OCI-LY3 (cell line): Measurements from ENCODE around the gene RGS19.

Experiments used
- H2AFZ ChIP-seq: fragments of 200-600, 300-600 bp; shearing (Covaris generic); 2 replicates; pipeline ENCODE4 v1.6.0; 2014; ENCODE audit warnings: antibody characterized with exemption, low read depth, low read length
- H3K27ac ChIP-seq: fragments of 200-600, 300-600 bp; sonication (generic); 2 replicates; pipeline ENCODE4 v1.5.1; 2014; ENCODE audit warnings: mild to moderate bottlenecking, low read length, moderate library complexity, mixed read lengths
- H3K27me3 ChIP-seq: fragments of 200-600, 300-600 bp; sonication (generic); 2 replicates; pipeline ENCODE4 v1.6.1; 2014; ENCODE audit warnings: low read depth, low read length, mixed read lengths
- H3K36me3 ChIP-seq: fragments of 200-600, 300-600 bp; sonication (generic); replicated peaks from 2 replicates; pipeline ENCODE3; 2014; ENCODE audit warnings: low read depth, low read length, mixed read lengths
- H3K4me1 ChIP-seq: fragments of 300-600, 200-600 bp; sonication (generic); 2 replicates; pipeline ENCODE4 v1.6.1; 2014; ENCODE audit warnings: low read length, mixed read lengths
- H3K4me2 ChIP-seq: fragments of 200-600, 300-600 bp; sonication (generic); 2 replicates; pipeline ENCODE4 v1.6.1; 2014; ENCODE audit warnings: low read length, mixed read lengths
- H3K4me3 ChIP-seq: fragments of 300-600, 200-600 bp; sonication (generic); 2 replicates; pipeline ENCODE4 v1.5.1; 2014; ENCODE audit warnings: antibody characterized with exemption, mild to moderate bottlenecking, low read length, moderate library complexity
- H3K79me2 ChIP-seq: fragments of 300-600, 200-600 bp; shearing (Covaris generic); 2 replicates; pipeline ENCODE4 v1.6.1; 2014; ENCODE audit warnings: mild to moderate bottlenecking, low read length, mixed read lengths
- H3K9ac ChIP-seq: fragments of 300-600, 200-600 bp; shearing (Covaris generic); 2 replicates; pipeline ENCODE4 v1.6.0; 2014; ENCODE audit warnings: mild to moderate bottlenecking, low read length, moderate library complexity
- H3K9me3 ChIP-seq: fragments of 200-600, 300-600 bp; shearing (Covaris generic); 2 replicates; pipeline ENCODE4 v1.6.1; 2014; ENCODE audit warnings: low read length, mixed read lengths; ENCODE audit not compliant: insufficient read depth
- H4K20me1 ChIP-seq: fragments of 200-600, 300-600 bp; sonication (generic); 2 replicates; pipeline ENCODE4 v1.6.1; 2016; ENCODE audit warnings: low read length, mixed read lengths; ENCODE audit not compliant: insufficient read depth
- EZH2phosphoT487 ChIP-seq: fragments of 200-600 bp; shearing (Covaris generic); IDR thresholded peaks from 2 replicates; pipeline ENCODE4 v1.6.1; 2018; ENCODE audit warnings: antibody characterized with exemption, mixed run types, low read depth
- TF ChIP-seq, protein P1 (sequence below): fragments of 200-600, 300-600 bp; sonication (generic); IDR thresholded peaks from 2 replicates; pipeline ENCODE4 v1.5.1; 2014; ENCODE audit warnings: antibody characterized with exemption, low read length, low read depth

RGS19 gene

DNA sequence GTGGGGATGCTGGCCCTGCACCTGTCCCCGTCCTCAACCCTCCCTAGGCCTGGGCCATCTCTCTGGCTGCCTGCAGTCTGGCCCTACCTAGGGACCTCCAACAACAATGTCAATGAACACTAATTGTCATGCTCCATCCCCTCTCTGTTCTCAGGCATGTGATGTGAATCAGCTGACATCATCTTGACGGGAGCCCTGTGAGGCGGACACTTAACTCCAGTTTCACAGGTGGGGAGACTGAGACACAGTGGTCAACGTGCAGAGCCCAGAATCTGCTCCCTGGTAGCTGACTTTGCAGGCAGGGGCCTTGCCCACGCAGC, 17.1 kb downstream of the RGS19 start:
- Histone ChIP-seq H3K9ac (peak overlapping the region; percentile 67), H3K4me3 (peak overlapping the region; percentile 88), H3K79me2 (no peaks in the 10 kb centered on the region), H3K27ac (no peak overlapping the region), H4K20me1 (no peaks in the 10 kb centered on the region), H2AFZ (no peak overlapping the region), H3K9me3 (no peaks in the 10 kb centered on the region), H3K4me1 (peaks cover 33% of the 10 kb centered on the region), H3K4me2 (peak overlapping the region; percentile 87), H3K36me3 (no peaks in the 10 kb centered on the region), H3K27me3 (peaks cover 4% of the 10 kb centered on the region; the same call in 1 of the 2 replicates)
- TF ChIP-seq, protein P1, sequence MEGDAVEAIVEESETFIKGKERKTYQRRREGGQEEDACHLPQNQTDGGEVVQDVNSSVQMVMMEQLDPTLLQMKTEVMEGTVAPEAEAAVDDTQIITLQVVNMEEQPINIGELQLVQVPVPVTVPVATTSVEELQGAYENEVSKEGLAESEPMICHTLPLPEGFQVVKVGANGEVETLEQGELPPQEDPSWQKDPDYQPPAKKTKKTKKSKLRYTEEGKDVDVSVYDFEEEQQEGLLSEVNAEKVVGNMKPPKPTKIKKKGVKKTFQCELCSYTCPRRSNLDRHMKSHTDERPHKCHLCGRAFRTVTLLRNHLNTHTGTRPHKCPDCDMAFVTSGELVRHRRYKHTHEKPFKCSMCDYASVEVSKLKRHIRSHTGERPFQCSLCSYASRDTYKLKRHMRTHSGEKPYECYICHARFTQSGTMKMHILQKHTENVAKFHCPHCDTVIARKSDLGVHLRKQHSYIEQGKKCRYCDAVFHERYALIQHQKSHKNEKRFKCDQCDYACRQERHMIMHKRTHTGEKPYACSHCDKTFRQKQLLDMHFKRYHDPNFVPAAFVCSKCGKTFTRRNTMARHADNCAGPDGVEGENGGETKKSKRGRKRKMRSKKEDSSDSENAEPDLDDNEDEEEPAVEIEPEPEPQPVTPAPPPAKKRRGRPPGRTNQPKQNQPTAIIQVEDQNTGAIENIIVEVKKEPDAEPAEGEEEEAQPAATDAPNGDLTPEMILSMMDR = no peak
- no peak for TF ChIP-seq EZH2phosphoT487

DNA sequence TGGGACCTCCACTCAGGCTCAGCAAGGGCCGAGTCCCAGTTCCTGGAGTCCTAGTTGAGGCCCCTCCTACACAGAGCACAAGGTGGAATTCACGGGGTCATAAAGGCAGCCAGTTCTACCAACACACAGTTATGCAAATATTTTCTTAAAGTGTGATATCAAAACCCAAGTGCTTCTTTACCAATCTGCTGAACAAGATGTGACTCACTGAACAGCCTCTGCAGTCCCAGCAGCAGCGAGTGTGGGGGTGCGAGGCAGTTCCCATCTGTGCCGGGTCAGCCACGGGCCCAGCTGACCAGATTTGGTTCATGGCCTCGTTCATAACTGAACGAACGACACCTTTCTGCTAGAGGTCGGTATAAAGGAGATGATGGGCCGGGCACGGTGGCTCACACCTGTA, 20.8 kb downstream of the RGS19 start:
- peak overlapping the region; percentile 43; the same call in 1 of the 2 replicates for H3K9ac ChIP-seq
- H3K9me3 ChIP-seq = no peaks in the 10 kb centered on the region
- no peak overlapping the region for H3K27ac ChIP-seq
- no peak for TF ChIP-seq EZH2phosphoT487
- TF ChIP-seq, protein P1 = no peak
- peak overlapping the region; percentile 69 for H3K4me3 ChIP-seq
- H3K36me3 ChIP-seq = no peaks in the 10 kb centered on the region
- peaks cover 50% of the 10 kb centered on the region for H3K4me1 ChIP-seq
- H3K27me3 ChIP-seq = peaks cover 5% of the 10 kb centered on the region; the same call in 1 of the 2 replicates
- H3K4me2 ChIP-seq = peak overlapping the region; percentile 83
- H2AFZ ChIP-seq = no peak overlapping the region
- H4K20me1 ChIP-seq = no peaks in the 10 kb centered on the region
- H3K79me2 ChIP-seq = no peaks in the 10 kb centered on the region

DNA sequence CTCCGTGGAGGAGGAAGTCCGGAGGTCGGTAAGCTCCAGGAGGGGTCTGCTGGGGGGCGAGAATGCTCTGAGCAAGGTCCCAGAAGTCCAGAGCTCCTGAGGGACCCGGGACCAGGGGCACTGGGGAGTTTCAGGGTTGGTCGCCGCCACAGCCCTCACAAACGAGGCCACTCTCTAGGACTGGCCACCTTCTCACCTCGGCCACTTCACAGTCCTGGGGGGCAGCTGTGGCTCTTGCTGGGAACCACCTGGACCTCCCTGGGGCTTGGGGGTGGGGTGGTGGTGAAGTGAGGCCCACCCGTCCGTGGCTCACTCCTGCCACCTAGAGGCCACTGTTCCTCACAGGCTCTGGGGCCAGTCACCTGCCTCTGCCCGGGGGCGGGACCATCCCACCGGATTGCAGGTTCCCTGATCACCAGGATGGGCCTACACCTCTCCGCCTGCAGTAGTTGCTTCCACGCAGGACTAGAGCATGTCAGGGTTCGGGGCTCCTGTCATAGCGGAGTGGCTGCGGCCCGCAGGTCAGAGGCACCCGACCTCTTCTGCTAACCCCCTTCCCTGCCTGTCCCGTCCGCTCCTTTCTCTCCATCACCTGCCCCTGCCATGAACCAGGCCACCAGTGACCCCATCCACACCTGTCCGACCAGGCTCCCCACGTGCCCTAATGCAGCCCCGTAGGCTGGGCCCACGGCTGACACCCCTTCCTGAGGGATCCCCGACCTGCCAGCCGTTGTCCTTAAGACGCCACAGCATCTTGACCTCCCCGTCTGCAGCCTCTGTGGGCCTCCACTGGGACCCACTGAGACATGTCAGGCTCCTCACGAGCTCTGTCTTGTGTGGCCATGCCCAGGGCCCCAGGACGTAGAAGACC, 21.5 kb downstream of the RGS19 start:
- Histone ChIP-seq H3K27me3 (peaks cover 5% of the 10 kb centered on the region; the same call in 1 of the 2 replicates), H2AFZ (peak overlapping the region; percentile 56; the same call in 1 of the 2 replicates), H3K4me1 (peaks cover 49% of the 10 kb centered on the region), H3K27ac (peak overlapping the region; percentile 50), H3K9ac (peak overlapping the region; percentile 44; the same call in 1 of the 2 replicates), H3K4me2 (peak overlapping the region; percentile 83), H3K4me3 (peak overlapping the region; percentile 69), H3K9me3 (no peaks in the 10 kb centered on the region), H3K36me3 (no peaks in the 10 kb centered on the region), H4K20me1 (no peaks in the 10 kb centered on the region), H3K79me2 (no peaks in the 10 kb centered on the region)
- TF ChIP-seq, protein P1 = peak; percentile 81
- no peak for TF ChIP-seq EZH2phosphoT487

DNA sequence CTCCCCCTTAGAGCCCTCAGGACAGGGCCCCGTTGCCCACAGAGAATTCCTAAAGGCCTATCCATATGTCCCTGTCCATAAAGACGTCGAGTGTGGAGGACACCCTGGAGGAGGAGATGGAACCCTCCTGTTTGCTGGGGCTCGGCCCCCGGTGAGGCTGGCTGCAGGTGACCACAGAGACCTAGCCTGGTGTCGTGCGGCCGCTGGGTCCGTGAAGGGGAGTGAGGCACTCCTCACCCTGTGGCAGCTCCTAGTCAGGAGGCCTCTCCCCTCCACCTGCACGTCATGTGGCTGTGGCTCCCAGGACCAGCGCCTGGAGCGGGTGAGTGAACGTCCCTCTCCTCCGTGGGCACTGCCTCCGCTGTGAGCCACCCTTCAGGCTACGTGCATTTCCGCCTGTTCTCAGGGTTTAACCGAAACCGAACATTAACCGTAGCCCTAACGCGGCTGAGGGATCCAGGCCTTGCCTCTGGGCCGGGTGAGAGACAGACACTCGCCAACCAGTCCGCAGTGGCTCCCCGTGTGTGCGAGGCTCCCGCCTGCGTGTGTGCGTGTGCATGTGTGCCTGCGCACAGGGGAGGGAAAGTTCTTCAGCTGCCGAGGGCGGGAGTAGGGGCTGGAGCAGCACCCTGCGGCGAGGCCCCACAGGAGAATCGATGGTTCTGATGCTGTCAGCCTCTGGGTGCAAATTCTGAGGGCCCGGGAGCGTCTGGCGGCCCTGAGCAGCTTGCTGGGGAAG, 22.3 kb downstream of the RGS19 start:
- peak overlapping the region; percentile 56; the same call in 1 of the 2 replicates for H2AFZ ChIP-seq
- no peaks in the 10 kb centered on the region for H4K20me1 ChIP-seq
- peaks cover 43% of the 10 kb centered on the region for H3K4me1 ChIP-seq
- TF ChIP-seq, protein P1 = no peak
- no peak for TF ChIP-seq EZH2phosphoT487
- H3K9ac ChIP-seq = peak overlapping the region; percentile 44; the same call in 1 of the 2 replicates
- peak overlapping the region; percentile 69 for H3K4me3 ChIP-seq
- H3K27ac ChIP-seq = peak overlapping the region; percentile 50
- no peaks in the 10 kb centered on the region for H3K79me2 ChIP-seq
- H3K9me3 ChIP-seq = no peaks in the 10 kb centered on the region
- H3K4me2 ChIP-seq = peak overlapping the region; percentile 83
- H3K27me3 ChIP-seq = peaks cover 5% of the 10 kb centered on the region; the same call in 1 of the 2 replicates
- no peaks in the 10 kb centered on the region for H3K36me3 ChIP-seq
